ENCODE results near the gene ZNF785. TPM values are rescaled to one million over a fixed set of nuclear protein-coding genes. Genes with fewer than 3 reads are reported as not detected.

The ZNF785 gene
- total RNA-seq, 1 donor from 2014 or later = 7.6 TPM

- TF ChIP-seq, protein P1, sequence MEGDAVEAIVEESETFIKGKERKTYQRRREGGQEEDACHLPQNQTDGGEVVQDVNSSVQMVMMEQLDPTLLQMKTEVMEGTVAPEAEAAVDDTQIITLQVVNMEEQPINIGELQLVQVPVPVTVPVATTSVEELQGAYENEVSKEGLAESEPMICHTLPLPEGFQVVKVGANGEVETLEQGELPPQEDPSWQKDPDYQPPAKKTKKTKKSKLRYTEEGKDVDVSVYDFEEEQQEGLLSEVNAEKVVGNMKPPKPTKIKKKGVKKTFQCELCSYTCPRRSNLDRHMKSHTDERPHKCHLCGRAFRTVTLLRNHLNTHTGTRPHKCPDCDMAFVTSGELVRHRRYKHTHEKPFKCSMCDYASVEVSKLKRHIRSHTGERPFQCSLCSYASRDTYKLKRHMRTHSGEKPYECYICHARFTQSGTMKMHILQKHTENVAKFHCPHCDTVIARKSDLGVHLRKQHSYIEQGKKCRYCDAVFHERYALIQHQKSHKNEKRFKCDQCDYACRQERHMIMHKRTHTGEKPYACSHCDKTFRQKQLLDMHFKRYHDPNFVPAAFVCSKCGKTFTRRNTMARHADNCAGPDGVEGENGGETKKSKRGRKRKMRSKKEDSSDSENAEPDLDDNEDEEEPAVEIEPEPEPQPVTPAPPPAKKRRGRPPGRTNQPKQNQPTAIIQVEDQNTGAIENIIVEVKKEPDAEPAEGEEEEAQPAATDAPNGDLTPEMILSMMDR (conservative IDR thresholded peaks at IDR 0.05; ENCODE audit: low read depth, low read length) = no peak
- no peak overlapping the region for H3K4me3 ChIP-seq (ENCODE audit: low read depth, low read length)
- DNase-seq (ENCODE audit: low read depth) = no peak
Observed at GRCh38 chr16:30622455-30623032, 37.0 kb upstream of the ZNF785 start.

GRCh38 chr16:30621765-30622164, 36.3 kb upstream of the ZNF785 start:
- DNase-seq (ENCODE audit: low read depth) = no peak
- H3K4me3 ChIP-seq (ENCODE audit: low read depth, low read length) = no peak overlapping the region
- TF ChIP-seq, protein P1 (conservative IDR thresholded peaks at IDR 0.05; ENCODE audit: low read depth, low read length) = no peak

GRCh38 chr16:30620169-30620568, 34.7 kb upstream of the ZNF785 start:
- no peak overlapping the region for H3K4me3 ChIP-seq (ENCODE audit: low read depth, low read length)
- no peak for DNase-seq (ENCODE audit: low read depth)
- TF ChIP-seq, protein P1 (conservative IDR thresholded peaks at IDR 0.05; ENCODE audit: low read depth, low read length) = no peak

DNA sequence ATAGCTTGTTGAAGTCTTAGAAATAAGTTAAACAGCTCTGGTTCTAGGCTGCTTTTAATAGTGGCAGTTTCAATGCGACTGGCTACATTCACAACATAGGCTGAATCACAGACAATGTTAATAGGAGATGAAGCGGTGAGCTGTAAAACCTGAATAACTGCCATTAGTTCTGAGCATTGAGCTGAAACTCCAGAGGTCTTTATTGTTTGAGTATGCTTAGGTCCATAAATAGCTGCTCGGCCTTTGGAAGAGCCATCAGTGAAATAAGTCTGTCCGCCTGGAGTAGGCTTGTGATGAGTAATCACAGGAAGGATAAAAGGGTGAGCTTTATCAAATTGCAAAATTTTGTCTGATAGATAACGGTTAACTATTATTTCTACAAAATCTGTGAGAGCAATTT, 34.1 kb upstream of the ZNF785 start:
- TF ChIP-seq, protein P1 (conservative IDR thresholded peaks at IDR 0.05; ENCODE audit: low read depth, low read length) = no peak
- DNase-seq (ENCODE audit: low read depth) = peak; percentile 83
- H3K4me3 ChIP-seq (ENCODE audit: low read depth, low read length) = no peak overlapping the region

DNA sequence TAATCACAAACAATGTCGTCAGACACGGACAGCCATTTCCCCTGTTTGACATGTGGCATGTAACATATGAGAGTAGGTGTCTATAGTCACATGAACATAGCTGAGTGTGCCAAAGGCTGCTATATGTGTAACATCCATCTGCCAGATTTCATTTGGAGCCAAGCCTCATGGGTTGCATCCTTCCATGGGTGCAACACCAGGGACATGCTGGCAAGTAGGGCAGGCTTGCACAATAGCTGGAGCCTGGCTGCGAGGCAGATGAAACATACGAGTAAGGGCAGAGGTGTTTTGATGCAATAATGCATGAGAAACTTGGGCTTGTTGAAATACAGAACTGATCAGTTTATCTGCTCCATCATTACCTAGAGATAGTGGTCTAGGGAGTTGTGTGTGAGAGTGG, 33.7 kb upstream of the ZNF785 start:
- H3K4me3 ChIP-seq (ENCODE audit: low read depth, low read length) = no peak overlapping the region
- TF ChIP-seq, protein P1 (conservative IDR thresholded peaks at IDR 0.05; ENCODE audit: low read depth, low read length) = no peak
- no peak for DNase-seq (ENCODE audit: low read depth)

GRCh38 chr16:30615358-30616091, 30.0 kb upstream of the ZNF785 start:
- DNase-seq (ENCODE audit: low read depth) = no peak
- TF ChIP-seq, protein P1 (conservative IDR thresholded peaks at IDR 0.05; ENCODE audit: low read depth, low read length) = peak; percentile 66
- H3K4me3 ChIP-seq (ENCODE audit: low read depth, low read length) = no peak overlapping the region

Data from epithelial cell of proximal tubule (primary cell).